HG02981 (cell line): ENCODE data around the gene GNAI3.

Experiments
- ATAC-seq: cut with Tn5 transposase; IDR thresholded peaks from one replicate; pipeline ENCODE4 v1.9.1; 2021; ENCODE audit warnings: mild to moderate bottlenecking, moderate library complexity; ENCODE audit not compliant: unreplicated experiment

The GNAI3 gene

GRCh38 chr1:109634771-109635750 lies 86.6 kb downstream of the GNAI3 start:
- no peak for ATAC-seq

- no peak for ATAC-seq
Observed at GRCh38 chr1:109635862-109636200, 87.4 kb downstream of the GNAI3 start.

- ATAC-seq, result no peak
Observed at GRCh38 chr1:109636201-109636952, 88.0 kb downstream of the GNAI3 start.

DNA sequence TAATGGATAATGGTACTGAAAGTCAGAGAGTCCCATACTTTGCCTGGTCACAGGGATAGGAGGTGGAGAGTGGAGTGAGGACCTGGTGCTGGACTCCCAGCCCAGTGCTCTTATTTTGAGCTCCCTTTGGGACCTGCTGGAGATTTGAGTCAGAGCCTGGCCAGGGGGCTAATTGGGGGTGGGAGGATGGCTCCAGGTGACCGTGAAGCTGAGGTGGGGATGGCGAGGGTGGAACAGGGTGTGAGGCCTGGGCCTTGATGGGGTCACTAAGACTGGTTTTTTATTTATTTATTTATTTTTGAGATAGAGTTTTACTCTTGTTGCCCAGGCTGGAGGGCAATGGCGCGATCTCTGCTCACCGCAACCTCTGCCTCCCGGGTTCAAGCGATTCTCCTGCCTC lies 89.0 kb downstream of the GNAI3 start:
- no peak for ATAC-seq

DNA sequence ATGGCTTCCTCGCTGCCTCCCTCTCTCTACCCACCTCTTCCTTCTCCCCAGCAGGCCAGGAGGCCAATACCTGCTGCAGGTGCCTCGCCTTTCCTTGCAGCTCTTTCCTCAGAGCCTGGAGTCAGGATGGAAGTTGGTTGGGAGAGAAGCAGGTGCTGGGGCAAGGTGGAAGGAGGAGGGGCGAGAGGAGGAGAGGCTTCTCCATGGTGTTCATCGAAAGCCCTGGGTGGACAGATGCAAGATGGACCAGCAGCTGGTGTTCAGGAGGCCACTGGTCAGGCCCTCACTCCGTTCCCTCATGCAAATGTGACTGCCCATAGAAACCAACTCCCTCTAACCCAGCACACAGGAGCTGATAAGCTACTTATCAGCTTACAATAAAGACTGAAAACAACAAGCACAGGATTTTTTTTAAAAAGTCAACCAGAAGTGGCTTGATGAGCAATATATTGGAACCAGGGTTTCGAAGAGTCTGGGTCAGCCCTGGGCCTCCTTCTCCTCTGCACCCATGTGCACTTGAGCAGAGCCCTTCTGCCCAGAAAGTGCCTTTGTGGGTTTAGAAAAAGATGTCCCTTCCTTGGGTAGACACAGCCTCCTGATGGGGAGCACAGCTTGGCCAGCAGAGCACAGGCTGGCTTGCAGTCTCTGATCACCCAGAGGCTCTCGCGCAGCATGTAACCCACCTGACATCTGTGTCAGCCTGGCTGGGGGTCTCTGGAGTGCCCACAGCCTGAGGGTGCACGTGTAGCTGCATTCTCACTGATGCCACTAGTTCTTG lies 90.8 kb downstream of the GNAI3 start:
- ATAC-seq, result no peak

DNA sequence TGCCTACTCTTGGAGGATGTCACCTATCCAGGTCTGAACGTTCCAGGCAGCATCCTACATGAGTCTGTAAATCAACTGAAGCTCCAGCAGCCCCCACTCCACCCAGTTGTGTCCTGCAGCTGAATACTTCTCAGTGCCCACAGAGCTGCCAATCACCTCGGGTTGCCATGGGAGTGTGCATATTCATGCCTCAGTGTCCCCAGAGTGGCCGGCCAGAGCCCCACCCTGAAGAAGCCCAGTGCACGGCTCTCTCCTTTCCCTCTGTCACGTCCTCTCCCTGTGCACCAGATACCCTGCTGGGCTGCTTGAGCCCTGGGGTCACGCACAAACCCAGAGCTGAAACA lies 91.4 kb downstream of the GNAI3 start:
- no peak for ATAC-seq

DNA sequence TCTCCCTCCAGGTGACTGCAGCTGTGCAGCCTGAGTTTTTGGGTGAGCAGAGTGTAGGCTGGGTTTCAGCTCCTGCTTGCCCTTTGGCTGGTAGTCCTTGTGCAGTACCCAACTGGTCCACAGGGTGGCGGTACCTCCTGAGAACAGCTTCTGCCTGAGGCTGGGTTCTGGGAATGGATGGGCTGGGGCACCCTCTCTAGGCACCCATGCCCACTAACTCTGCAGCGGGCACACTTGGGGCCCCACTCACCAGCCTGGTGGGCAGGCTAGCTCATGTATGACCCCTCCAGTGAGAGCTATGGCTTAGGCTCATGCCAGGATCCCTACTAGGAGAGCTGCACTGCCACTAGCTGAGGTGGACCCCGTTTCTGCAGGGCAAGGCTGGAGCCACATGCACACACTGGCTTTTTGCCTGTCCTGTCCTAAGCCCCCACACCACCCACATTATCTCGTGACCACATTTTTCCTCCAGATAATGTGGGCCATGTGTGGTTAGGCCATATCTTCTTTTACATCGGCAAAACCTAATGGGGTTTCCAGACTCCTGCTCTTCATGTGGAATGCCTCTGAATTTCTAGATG lies 92.0 kb downstream of the GNAI3 start:
- ATAC-seq, result no peak

- ATAC-seq, result no peak
Observed at GRCh38 chr1:109641078-109641740, 92.8 kb downstream of the GNAI3 start.

GRCh38 chr1:109641861-109642260 lies 93.4 kb downstream of the GNAI3 start:
- no peak for ATAC-seq

- no peak for ATAC-seq
Observed at GRCh38 chr1:109642626-109643025, 94.2 kb downstream of the GNAI3 start.

DNA sequence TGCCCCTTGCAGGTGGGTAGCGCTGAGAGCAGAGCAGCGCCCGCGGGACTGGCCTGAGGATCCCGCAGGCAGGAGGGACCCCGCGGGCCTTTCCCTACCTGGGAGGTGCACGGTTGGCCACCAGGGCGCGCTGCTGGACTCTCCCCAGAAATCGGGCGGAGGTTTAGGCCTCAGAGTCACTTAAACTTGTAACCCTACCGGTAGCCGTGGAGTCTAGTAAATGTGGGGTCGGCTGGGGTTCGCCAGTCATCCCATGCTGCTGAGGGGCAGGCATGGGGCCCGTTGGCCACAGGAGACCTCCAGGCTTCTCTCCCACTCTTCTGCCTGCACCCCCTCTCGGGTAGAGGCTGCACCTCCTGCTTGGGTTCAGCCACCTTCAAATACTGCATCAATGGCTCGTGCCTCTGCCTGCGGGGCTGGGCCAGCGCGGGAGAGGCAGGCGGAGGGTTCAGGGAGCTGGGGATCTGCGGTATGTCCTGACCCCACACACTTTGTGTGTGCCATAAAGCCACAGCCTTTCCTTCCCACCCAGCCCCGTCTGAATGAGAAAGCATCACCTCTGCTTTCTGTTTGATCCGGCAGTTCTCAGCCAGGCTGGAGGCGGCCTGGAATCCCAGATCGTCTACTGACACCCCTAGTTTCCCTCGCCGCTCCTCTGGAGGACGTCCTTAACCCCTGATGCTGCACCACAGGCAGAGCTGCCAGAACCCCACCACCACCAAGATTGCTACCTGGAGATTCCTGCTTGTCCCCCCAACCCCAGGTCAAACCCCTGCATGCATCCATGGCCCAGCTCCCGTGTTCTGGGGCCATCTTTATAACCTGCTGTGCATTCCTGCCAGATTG lies 95.2 kb downstream of the GNAI3 start:
- ATAC-seq, result peak; percentile 84

- ATAC-seq, result no peak
Observed at GRCh38 chr1:109644670-109645069, 96.3 kb downstream of the GNAI3 start.

- no peak for ATAC-seq
Observed at GRCh38 chr1:109649491-109649914, 101.1 kb downstream of the GNAI3 start.

GRCh38 chr1:109650609-109651008 lies 102.2 kb downstream of the GNAI3 start:
- ATAC-seq, result no peak

GRCh38 chr1:109652402-109652801 lies 104.0 kb downstream of the GNAI3 start:
- ATAC-seq, result no peak

DNA sequence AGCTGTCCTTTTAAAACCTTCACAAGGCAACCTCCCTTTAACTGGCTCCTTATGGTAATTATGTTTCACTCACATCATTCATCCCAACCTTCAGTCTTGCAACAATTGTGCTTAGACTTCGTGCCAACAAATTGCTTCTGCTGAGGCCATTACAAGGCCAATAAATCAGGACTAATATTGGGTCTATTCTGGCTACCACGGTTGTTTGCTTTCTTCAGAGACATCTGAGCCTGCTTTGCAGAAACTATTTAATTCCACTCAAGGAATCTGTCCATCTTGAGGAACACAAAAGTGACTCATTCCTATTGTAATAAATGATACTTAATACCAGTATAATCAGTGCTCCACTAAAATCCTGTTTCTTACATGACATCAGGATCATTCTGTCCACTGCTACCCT lies 104.9 kb downstream of the GNAI3 start:
- ATAC-seq, result no peak

- no peak for ATAC-seq
Observed at GRCh38 chr1:109654519-109654918, 106.1 kb downstream of the GNAI3 start.

- peak; percentile 86 for ATAC-seq
Observed at GRCh38 chr1:109655615-109656519, 107.5 kb downstream of the GNAI3 start, which contains the start of gene GSTM4. Gene GSTM4 (plus strand): TSS chr1:109656099. CDS start chr1:109656390, 291 bp downstream.
